Measurements from ENCODE around the gene NRG2. TPM values are rescaled to one million over a fixed set of nuclear protein-coding genes. Genes with fewer than 3 reads are reported as not detected.

The NRG2 gene
- total RNA-seq, 1 experiment from 2014 or later = 0.91 TPM

DNA sequence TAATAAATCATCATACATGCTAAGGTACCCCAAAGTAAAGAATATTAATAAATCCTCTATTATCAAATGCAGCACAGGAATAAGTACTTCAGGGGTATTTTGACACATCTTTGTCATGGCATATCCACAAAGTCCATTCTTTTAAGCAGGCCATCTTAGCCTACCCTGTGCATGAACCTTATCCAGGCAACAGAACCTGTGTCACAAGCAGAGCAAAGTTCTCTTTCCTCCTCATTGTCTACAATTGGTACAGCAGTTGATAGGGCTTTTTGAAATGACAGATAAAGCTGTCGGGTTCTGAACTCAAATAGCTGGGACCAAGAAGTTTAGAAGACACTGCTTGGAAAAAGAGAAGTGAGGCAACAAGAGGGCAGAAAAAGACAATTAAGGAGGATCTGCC lies 40.0 kb upstream of the NRG2 start:
- ATAC-seq = no peak
- Histone ChIP-seq H3K79me2 (ENCODE audit: insufficient read depth, low read length) (no peaks in the 10 kb centered on the region), H2AFZ (ENCODE audit: low read depth, low read length, poor library complexity, severe bottlenecking) (no peak overlapping the region), H3K4me2 (ENCODE audit: low read length) (no peak overlapping the region), H3K9ac (ENCODE audit: low read length) (no peak overlapping the region), H3K4me3 (replicated peaks in 1 of 2; ENCODE audit: low read depth in 1 of 2, low read length in 2 of 2) (no peak overlapping the region), H3K27me3 (ENCODE audit: insufficient read depth, low read length) (peaks cover 4% of the 10 kb centered on the region; the same call in 1 of the 2 replicates), H3K4me1 (ENCODE audit: control insufficient read depth in 1 of 2, insufficient read depth in 2 of 2, low read length in 2 of 2) (no peaks in the 10 kb centered on the region), H4K20me1 (ENCODE audit: insufficient read depth) (no peaks in the 10 kb centered on the region), H3K9me3 (ENCODE audit: control insufficient read depth in 1 of 2, insufficient read depth in 1 of 2, low read depth in 1 of 2, low read length in 2 of 2) (no peaks in the 10 kb centered on the region), H3K36me3 (ENCODE audit: control insufficient read depth in 1 of 2, insufficient read depth in 2 of 2, low read length in 2 of 2) (no peaks in the 10 kb centered on the region), H3K9me2 (ENCODE audit: insufficient read depth) (no peaks in the 10 kb centered on the region), H3K27ac (ENCODE audit: low read depth, low read length) (no peak overlapping the region)
- ChIA-PET RAD21 (ENCODE audit: low non-redundant PET in 1 of 2, low total read pairs in 2 of 2, uncharacterized antibody in 2 of 2, unreplicated experiment in 2 of 2) (no interaction called here), CTCF (no interaction called here), POLR2A (no interaction called here)
- no peak for DNase-seq (ENCODE audit: low read depth, low spot score)
- BruUV-seq (replicated peaks) = no TSS peak
- intact Hi-C loops (cut with micrococcal nuclease) = no loop called here
- TF ChIP-seq, protein P1, sequence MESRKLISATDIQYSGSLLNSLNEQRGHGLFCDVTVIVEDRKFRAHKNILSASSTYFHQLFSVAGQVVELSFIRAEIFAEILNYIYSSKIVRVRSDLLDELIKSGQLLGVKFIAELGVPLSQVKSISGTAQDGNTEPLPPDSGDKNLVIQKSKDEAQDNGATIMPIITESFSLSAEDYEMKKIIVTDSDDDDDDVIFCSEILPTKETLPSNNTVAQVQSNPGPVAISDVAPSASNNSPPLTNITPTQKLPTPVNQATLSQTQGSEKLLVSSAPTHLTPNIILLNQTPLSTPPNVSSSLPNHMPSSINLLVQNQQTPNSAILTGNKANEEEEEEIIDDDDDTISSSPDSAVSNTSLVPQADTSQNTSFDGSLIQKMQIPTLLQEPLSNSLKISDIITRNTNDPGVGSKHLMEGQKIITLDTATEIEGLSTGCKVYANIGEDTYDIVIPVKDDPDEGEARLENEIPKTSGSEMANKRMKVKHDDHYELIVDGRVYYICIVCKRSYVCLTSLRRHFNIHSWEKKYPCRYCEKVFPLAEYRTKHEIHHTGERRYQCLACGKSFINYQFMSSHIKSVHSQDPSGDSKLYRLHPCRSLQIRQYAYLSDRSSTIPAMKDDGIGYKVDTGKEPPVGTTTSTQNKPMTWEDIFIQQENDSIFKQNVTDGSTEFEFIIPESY (IDR thresholded peaks at IDR 0.05; ENCODE audit: extremely low read depth, insufficient replicate concordance, low read length) = no peak
- no peak for TF ChIP-seq EGR1 (IDR thresholded peaks at IDR 0.05; ENCODE audit: low read depth)
- no peak for TF ChIP-seq POLR2A (IDR thresholded peaks at IDR 0.05; ENCODE audit: borderline replicate concordance, extremely low read depth, insufficient read depth, insufficient read length)
- TF ChIP-seq, protein P2, sequence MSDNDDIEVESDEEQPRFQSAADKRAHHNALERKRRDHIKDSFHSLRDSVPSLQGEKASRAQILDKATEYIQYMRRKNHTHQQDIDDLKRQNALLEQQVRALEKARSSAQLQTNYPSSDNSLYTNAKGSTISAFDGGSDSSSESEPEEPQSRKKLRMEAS (IDR thresholded peaks at IDR 0.05) = no peak
- TF ChIP-seq EZH2 (IDR thresholded peaks at IDR 0.05) = no peak
- TF ChIP-seq CBX3 (IDR thresholded peaks at IDR 0.05; ENCODE audit: low read depth) = no peak
- no peak for TF ChIP-seq ZFX (IDR thresholded peaks at IDR 0.05)
- TF ChIP-seq, protein P3, sequence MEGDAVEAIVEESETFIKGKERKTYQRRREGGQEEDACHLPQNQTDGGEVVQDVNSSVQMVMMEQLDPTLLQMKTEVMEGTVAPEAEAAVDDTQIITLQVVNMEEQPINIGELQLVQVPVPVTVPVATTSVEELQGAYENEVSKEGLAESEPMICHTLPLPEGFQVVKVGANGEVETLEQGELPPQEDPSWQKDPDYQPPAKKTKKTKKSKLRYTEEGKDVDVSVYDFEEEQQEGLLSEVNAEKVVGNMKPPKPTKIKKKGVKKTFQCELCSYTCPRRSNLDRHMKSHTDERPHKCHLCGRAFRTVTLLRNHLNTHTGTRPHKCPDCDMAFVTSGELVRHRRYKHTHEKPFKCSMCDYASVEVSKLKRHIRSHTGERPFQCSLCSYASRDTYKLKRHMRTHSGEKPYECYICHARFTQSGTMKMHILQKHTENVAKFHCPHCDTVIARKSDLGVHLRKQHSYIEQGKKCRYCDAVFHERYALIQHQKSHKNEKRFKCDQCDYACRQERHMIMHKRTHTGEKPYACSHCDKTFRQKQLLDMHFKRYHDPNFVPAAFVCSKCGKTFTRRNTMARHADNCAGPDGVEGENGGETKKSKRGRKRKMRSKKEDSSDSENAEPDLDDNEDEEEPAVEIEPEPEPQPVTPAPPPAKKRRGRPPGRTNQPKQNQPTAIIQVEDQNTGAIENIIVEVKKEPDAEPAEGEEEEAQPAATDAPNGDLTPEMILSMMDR (IDR thresholded peaks at IDR 0.05 in 2 of 3, conservative IDR thresholded peaks at IDR 0.05 in 1 of 3; ENCODE audit: borderline replicate concordance in 1 of 3, insufficient read depth in 1 of 3, low read depth in 2 of 3, low read length in 2 of 3) = no peak
